ENCODE measurements around the gene TICRR.

TICRR gene

GRCh38 chr15:89556413-89557262, 18.6 kb upstream of the TICRR start:
- no peak for DNase-seq (ENCODE audit: extremely low read depth, insufficient read length)

GRCh38 chr15:89559769-89560264, 15.5 kb upstream of the TICRR start:
- DNase-seq (ENCODE audit: extremely low read depth, insufficient read length): no peak
- H3K36me3 ChIP-seq (ENCODE audit: control insufficient read depth, insufficient read depth, low read length): no peaks in the 10 kb centered on the region
- no peak overlapping the region for H3K4me3 ChIP-seq (replicated peaks; ENCODE audit: low read depth, low read length)
- H3K27me3 ChIP-seq (replicated peaks; ENCODE audit: control insufficient read depth, insufficient read depth, low read length): no peaks in the 10 kb centered on the region
- TF ChIP-seq, protein P1, sequence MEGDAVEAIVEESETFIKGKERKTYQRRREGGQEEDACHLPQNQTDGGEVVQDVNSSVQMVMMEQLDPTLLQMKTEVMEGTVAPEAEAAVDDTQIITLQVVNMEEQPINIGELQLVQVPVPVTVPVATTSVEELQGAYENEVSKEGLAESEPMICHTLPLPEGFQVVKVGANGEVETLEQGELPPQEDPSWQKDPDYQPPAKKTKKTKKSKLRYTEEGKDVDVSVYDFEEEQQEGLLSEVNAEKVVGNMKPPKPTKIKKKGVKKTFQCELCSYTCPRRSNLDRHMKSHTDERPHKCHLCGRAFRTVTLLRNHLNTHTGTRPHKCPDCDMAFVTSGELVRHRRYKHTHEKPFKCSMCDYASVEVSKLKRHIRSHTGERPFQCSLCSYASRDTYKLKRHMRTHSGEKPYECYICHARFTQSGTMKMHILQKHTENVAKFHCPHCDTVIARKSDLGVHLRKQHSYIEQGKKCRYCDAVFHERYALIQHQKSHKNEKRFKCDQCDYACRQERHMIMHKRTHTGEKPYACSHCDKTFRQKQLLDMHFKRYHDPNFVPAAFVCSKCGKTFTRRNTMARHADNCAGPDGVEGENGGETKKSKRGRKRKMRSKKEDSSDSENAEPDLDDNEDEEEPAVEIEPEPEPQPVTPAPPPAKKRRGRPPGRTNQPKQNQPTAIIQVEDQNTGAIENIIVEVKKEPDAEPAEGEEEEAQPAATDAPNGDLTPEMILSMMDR (IDR thresholded peaks at IDR 0.05; ENCODE audit: insufficient read depth, low read length, poor library complexity, severe bottlenecking): no peak

More at GRCh38 chr15:89556413-89557262, 18.6 kb upstream of the TICRR start:
- no peaks in the 10 kb centered on the region for H3K36me3 ChIP-seq (ENCODE audit: control insufficient read depth, insufficient read depth, low read length)
- no peaks in the 10 kb centered on the region for H3K27me3 ChIP-seq (replicated peaks; ENCODE audit: control insufficient read depth, insufficient read depth, low read length)
- H3K4me3 ChIP-seq (replicated peaks; ENCODE audit: low read depth, low read length): no peak overlapping the region
- TF ChIP-seq, protein P1 (IDR thresholded peaks at IDR 0.05; ENCODE audit: insufficient read depth, low read length, poor library complexity, severe bottlenecking): peak; percentile 81

DNA sequence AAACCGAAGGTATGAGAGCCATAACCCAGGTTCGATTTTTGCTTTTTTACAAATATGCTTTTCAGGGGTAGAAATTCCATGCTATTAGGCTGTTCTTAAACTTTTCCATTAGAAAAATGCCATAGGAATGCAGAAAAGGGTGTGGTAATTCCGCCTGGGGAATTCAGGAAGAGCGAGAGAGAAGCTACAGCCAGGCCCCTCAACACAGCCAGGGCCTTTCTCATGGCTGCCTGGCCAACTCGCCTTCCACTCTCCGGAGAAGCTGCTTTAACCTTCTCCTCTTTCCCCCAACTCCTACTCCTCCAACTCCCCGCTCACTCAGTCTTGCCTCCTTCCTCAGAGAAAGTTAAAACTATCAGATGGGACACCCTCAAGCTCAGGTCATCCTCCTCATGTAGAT, 9.1 kb upstream of the TICRR start:
- TF ChIP-seq, protein P1 (IDR thresholded peaks at IDR 0.05; ENCODE audit: insufficient read depth, low read length, poor library complexity, severe bottlenecking): no peak
- H3K27me3 ChIP-seq (replicated peaks; ENCODE audit: control insufficient read depth, insufficient read depth, low read length): no peaks in the 10 kb centered on the region
- H3K36me3 ChIP-seq (ENCODE audit: control insufficient read depth, insufficient read depth, low read length): no peaks in the 10 kb centered on the region
- no peak for DNase-seq (ENCODE audit: extremely low read depth, insufficient read length)
- no peak overlapping the region for H3K4me3 ChIP-seq (replicated peaks; ENCODE audit: low read depth, low read length)

- Histone ChIP-seq H3K36me3 (ENCODE audit: control insufficient read depth, insufficient read depth, low read length) (no peaks in the 10 kb centered on the region), H3K27me3 (replicated peaks; ENCODE audit: control insufficient read depth, insufficient read depth, low read length) (no peaks in the 10 kb centered on the region), H3K4me3 (replicated peaks; ENCODE audit: low read depth, low read length) (no peak overlapping the region)
- DNase-seq (ENCODE audit: extremely low read depth, insufficient read length): no peak
- TF ChIP-seq, protein P1 (IDR thresholded peaks at IDR 0.05; ENCODE audit: insufficient read depth, low read length, poor library complexity, severe bottlenecking): no peak
Observed at GRCh38 chr15:89566621-89567294, 8.5 kb upstream of the TICRR start.

- no peak for DNase-seq (ENCODE audit: extremely low read depth, insufficient read length)
- H3K4me3 ChIP-seq (replicated peaks; ENCODE audit: low read depth, low read length): no peak overlapping the region
- H3K36me3 ChIP-seq (ENCODE audit: control insufficient read depth, insufficient read depth, low read length): no peaks in the 10 kb centered on the region
- TF ChIP-seq, protein P1 (IDR thresholded peaks at IDR 0.05; ENCODE audit: insufficient read depth, low read length, poor library complexity, severe bottlenecking): no peak
- H3K27me3 ChIP-seq (replicated peaks; ENCODE audit: control insufficient read depth, insufficient read depth, low read length): no peaks in the 10 kb centered on the region
Observed at GRCh38 chr15:89569090-89569745, 6.1 kb upstream of the TICRR start.
